PC-9 (cell line): ENCODE results near the gene AKAP13. TPM values are rescaled to one million over a fixed set of nuclear protein-coding genes. Genes with fewer than 3 reads are reported as not detected.
A peak's percentile ranks its signal among the peaks of the same experiment; 100 is the strongest.

Source experiments
- BruUV-seq: library from RNA; stranded (reverse); fragments of 400-500 nt; replicated peaks from 2 replicates; lab custom pipeline; 2021; lab: Mats Ljungman, UMichigan
- CTCF ChIA-PET: fragments of 300-600 bp; sonication (Branson Sonifier 250); formaldehyde crosslinking; loops from one replicate; lab custom pipeline; 2022; ENCODE audit warnings: antibody characterized with exemption; lab: Charles Lee
- POLR2A ChIA-PET: fragments of 300-600 bp; sonication (Branson Sonifier 250); formaldehyde crosslinking; loops from one replicate; lab custom pipeline; 2022; ENCODE audit warnings: antibody characterized with exemption; ENCODE audit not compliant: unreplicated experiment; lab: Charles Lee
- DNase-seq, 2 experiments: peaks; one replicate each; pipeline versions ENCODE4 v3.0.0 to v3.0.0-alpha.2; 2015 to 2022; ENCODE audit warnings: mixed read lengths in 1 of 2
- H2AFZ ChIP-seq: fragments of 200-600 bp; sonication (generic); 2 replicates; pipeline ENCODE4 v1.8.1; 2017; ENCODE audit warnings: antibody characterized with exemption
- H3F3A ChIP-seq: fragments of 200-600 bp; sonication (generic); 2 replicates; pipeline ENCODE4 v1.8.1; 2017; ENCODE audit warnings: antibody characterized with exemption, mild to moderate bottlenecking, low read depth; ENCODE audit not compliant: insufficient read depth
- H3K27ac ChIP-seq: fragments of 200-600 bp; sonication (generic); 2 replicates; pipeline ENCODE4 v1.6.1; 2016; ENCODE audit warnings: mixed run types
- H3K27me3 ChIP-seq: fragments of 200-600 bp; sonication (generic); 2 replicates; pipeline ENCODE4 v1.6.1; 2016; ENCODE audit warnings: low read depth, mixed run types; ENCODE audit not compliant: insufficient read depth
- H3K36me3 ChIP-seq: fragments of 200-600 bp; sonication (generic); 2 replicates; pipeline ENCODE4 v1.6.1; 2016; ENCODE audit warnings: low read depth, mixed run types
- H3K4me1 ChIP-seq: fragments of 200-600 bp; sonication (generic); replicated peaks from 2 replicates; pipeline ENCODE4 v1.6.1; 2016; ENCODE audit warnings: mixed run types; ENCODE audit not compliant: insufficient read depth
- H3K4me2 ChIP-seq: fragments of 200-600 bp; sonication (generic); 2 replicates; pipeline ENCODE4 v1.6.1; 2017; ENCODE audit warnings: mixed run types
- H3K4me3 ChIP-seq: fragments of 200-600 bp; sonication (generic); 2 replicates; pipeline ENCODE4 v1.6.1; 2016; ENCODE audit warnings: mixed run types
- H3K79me2 ChIP-seq: fragments of 200-600 bp; sonication (generic); 2 replicates; pipeline ENCODE4 v1.6.1; 2017; ENCODE audit warnings: low read depth, mixed run types
- H3K9me2 ChIP-seq: fragments of 200-600 bp; sonication (generic); 2 replicates; pipeline ENCODE4 v1.8.1; 2017; ENCODE audit warnings: mild to moderate bottlenecking; ENCODE audit not compliant: insufficient read depth
- H3K9me3 ChIP-seq: fragments of 200-600 bp; sonication (generic); 2 replicates; pipeline ENCODE4 v1.8.1; 2016; ENCODE audit warnings: low read depth; ENCODE audit not compliant: insufficient read depth
- H4K20me1 ChIP-seq: fragments of 200-600 bp; sonication (generic); 2 replicates; pipeline ENCODE4 v1.8.1; 2017; ENCODE audit not compliant: insufficient read depth
- EZH2 ChIP-seq: fragments of 200-600 bp; sonication (generic); IDR thresholded peaks from 2 replicates; pipeline ENCODE4 v1.8.0; 2017; ENCODE audit warnings: antibody characterized with exemption, low read depth
- intact Hi-C: fragments of 100-400 bp; cut with micrococcal nuclease; formaldehyde crosslinking; loops from one replicate; pipeline ENCODE4 v1.10.0; 2022; ENCODE audit not compliant: unreplicated experiment
- total RNA-seq: library from RNA; stranded (reverse); gene quantifications from 2 replicates; pipeline ENCODE4 v1.2.3, GENCODE V29; 2021
- TF ChIP-seq, protein P1 (sequence below): fragments of 200-600 bp; sonication (generic); conservative IDR thresholded peaks from 2 replicates; pipeline ENCODE4 v1.6.1; 2017; ENCODE audit warnings: mixed run types, antibody characterized with exemption, mild to moderate bottlenecking, moderate library complexity

The AKAP13 gene
- total RNA-seq, 1 experiment from 2014 or later: 82.5 TPM

DNA sequence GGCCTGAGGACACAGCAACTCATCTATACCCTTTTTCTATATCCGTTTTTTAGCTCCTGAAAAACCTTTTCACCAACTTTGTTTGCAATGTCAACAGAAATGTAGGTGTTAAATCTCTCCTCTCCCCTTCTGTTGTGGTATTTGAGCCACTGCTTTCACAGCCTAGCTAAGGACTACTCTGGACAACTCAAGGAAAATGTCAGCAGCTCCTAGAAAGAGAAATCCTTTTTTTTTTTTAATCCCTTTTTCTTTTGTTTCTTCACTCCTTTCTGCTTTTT is 237.8 kb downstream of the AKAP13 start:
- no peaks in the 10 kb centered on the region for H3K4me1 ChIP-seq
- peaks cover 3% of the 10 kb centered on the region; the same call in 1 of the 2 replicates for H3K79me2 ChIP-seq
- H3K9me3 ChIP-seq: no peaks in the 10 kb centered on the region
- H3K9me2 ChIP-seq: no peaks in the 10 kb centered on the region
- H3K27me3 ChIP-seq: no peaks in the 10 kb centered on the region
- no peak overlapping the region for H3K4me3 ChIP-seq
- H3K4me2 ChIP-seq: no peak overlapping the region
- no peaks in the 10 kb centered on the region for H3K36me3 ChIP-seq
- H2AFZ ChIP-seq: no peak overlapping the region
- POLR2A ChIA-PET: interaction anchor here (0.6 kb wide), 1 partner anchor 251 kb away, joined by 3 read pairs; no protein-coding TSS in a partner anchor
- no TSS peak for BruUV-seq
- intact Hi-C loops: no loop called here
- no peaks in the 10 kb centered on the region for H4K20me1 ChIP-seq
- TF ChIP-seq, protein P1, sequence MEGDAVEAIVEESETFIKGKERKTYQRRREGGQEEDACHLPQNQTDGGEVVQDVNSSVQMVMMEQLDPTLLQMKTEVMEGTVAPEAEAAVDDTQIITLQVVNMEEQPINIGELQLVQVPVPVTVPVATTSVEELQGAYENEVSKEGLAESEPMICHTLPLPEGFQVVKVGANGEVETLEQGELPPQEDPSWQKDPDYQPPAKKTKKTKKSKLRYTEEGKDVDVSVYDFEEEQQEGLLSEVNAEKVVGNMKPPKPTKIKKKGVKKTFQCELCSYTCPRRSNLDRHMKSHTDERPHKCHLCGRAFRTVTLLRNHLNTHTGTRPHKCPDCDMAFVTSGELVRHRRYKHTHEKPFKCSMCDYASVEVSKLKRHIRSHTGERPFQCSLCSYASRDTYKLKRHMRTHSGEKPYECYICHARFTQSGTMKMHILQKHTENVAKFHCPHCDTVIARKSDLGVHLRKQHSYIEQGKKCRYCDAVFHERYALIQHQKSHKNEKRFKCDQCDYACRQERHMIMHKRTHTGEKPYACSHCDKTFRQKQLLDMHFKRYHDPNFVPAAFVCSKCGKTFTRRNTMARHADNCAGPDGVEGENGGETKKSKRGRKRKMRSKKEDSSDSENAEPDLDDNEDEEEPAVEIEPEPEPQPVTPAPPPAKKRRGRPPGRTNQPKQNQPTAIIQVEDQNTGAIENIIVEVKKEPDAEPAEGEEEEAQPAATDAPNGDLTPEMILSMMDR: no peak
- TF ChIP-seq EZH2: no peak
- DNase-seq: no peak
- H3F3A ChIP-seq: no peaks in the 10 kb centered on the region; the same call in none of the 2 replicates
- CTCF ChIA-PET: interaction anchor here (0.7 kb wide), 1 partner anchor 12 kb away, joined by 5 read pairs; no protein-coding TSS in a partner anchor
- no peak overlapping the region for H3K27ac ChIP-seq

DNA sequence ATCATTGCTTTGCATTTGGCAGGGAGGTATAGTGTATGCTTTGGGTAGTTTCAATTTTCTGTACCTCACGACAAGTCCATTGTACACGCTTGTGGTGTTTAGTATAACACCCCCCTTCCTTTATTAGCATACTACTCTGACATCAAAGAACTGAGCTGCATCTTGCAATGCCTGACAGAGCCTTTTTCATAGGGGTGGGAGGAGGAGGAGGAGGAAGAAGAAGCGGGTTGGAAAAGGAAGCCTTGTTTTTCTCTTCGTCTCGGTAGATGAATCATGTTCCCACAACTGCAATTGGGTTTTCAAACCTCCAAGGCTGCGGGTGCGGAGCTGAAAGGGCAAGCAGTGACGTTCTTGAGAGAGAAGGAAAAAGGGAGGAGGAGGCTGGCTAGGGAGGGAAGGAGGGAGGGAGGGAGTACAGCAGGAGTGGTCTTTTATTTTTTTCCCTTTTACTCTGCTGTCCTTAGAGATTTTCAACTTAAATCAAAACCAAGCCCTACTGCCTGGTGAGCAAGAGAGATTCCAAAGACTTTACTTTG is 238.6 kb downstream of the AKAP13 start:
- Histone ChIP-seq H3K4me3 (no peak overlapping the region), H3K4me2 (no peak overlapping the region), H3K27me3 (no peaks in the 10 kb centered on the region), H2AFZ (no peak overlapping the region), H3K4me1 (no peaks in the 10 kb centered on the region), H3K9me2 (no peaks in the 10 kb centered on the region), H3K27ac (no peak overlapping the region), H3F3A (no peaks in the 10 kb centered on the region; the same call in none of the 2 replicates), H4K20me1 (no peaks in the 10 kb centered on the region), H3K36me3 (no peaks in the 10 kb centered on the region), H3K79me2 (peaks cover 3% of the 10 kb centered on the region; the same call in 1 of the 2 replicates), H3K9me3 (no peaks in the 10 kb centered on the region)
- ChIA-PET CTCF (interaction anchor here (0.6 kb wide), 1 partner anchor 91 kb away, joined by 16 read pairs; no protein-coding TSS in a partner anchor), POLR2A (interaction anchor here (0.6 kb wide), 1 partner anchor 40 kb away, joined by 4 read pairs; no protein-coding TSS in a partner anchor)
- DNase-seq: peak in 1 of 2 experiments; percentile 44
- intact Hi-C loops: no loop called here
- TF ChIP-seq, protein P1: no peak
- no peak for TF ChIP-seq EZH2
- BruUV-seq: no TSS peak

DNA sequence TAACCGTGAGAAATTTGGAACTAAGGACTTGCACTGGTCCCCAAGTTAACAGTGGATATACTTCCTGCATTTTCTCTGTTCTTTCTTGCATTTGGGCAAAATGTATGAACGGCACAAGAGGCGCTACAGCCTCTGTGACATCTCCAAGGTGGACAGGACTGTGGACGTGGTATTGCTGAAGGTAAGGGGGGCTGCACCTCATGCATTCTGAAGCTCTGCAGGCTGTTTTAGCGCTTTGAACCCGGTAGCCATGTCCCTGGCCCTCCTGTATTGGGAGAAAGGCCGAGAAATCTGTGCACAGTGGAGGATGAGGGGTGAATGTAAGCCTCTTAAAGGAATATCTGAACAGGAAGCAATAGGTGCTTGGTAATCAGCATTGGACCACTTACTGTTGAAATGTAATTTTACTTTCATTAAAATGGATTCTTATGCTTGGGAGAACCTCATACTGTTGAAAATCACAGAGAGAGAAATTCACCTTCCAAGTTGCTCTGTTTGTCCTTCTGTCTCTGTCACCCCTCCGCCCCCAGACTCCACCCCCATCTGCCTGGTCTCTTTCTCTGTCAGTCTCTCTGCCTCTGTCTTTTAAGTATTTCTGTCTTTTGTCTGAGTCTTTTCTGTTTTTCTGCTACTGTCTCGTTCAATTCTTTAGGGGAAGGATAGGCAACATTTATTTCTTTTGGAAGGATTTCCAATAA is 239.7 kb downstream of the AKAP13 start:
- Histone ChIP-seq H3K27me3 (no peaks in the 10 kb centered on the region), H3K27ac (no peak overlapping the region), H3K9me2 (no peaks in the 10 kb centered on the region), H3K4me1 (no peaks in the 10 kb centered on the region), H3K9me3 (no peaks in the 10 kb centered on the region), H2AFZ (no peak overlapping the region), H3K36me3 (no peaks in the 10 kb centered on the region), H3F3A (no peaks in the 10 kb centered on the region; the same call in none of the 2 replicates), H3K79me2 (peaks cover 3% of the 10 kb centered on the region; the same call in 1 of the 2 replicates), H3K4me2 (no peak overlapping the region), H4K20me1 (no peaks in the 10 kb centered on the region), H3K4me3 (no peak overlapping the region)
- TF ChIP-seq, protein P1: no peak
- TF ChIP-seq EZH2: no peak
- no TSS peak for BruUV-seq
- CTCF ChIA-PET: no interaction called here
- POLR2A ChIA-PET: no interaction called here
- DNase-seq: no peak
- intact Hi-C loops: no loop called here
